H1 (cell line): ENCODE data around the gene SSC5D. TPM values are rescaled to one million over a fixed set of nuclear protein-coding genes. Genes with fewer than 3 reads are reported as not detected.

Experiments
- CTCF ChIA-PET: fragments of 300-600 bp; sonication (Branson Sonifier 250); formaldehyde crosslinking; loops from one replicate; lab custom pipeline; 2021; ENCODE audit not compliant: partially characterized antibody; lab: Charles Lee
- POLR2A ChIA-PET: fragments of 300-600 bp; sonication (Branson Sonifier 250); formaldehyde crosslinking; loops from one replicate; lab custom pipeline; 2021; ENCODE audit warnings: inconsistent platforms; ENCODE audit not compliant: partially characterized antibody; lab: Charles Lee
- DNase-seq, 2 experiments: peaks; one replicate each; pipeline versions ENCODE4 v3.0.0 to v3.0.0-alpha.2; 2010 to 2022; ENCODE audit warnings: low spot score in 2 of 2, low read depth in 1 of 2, mixed read lengths in 1 of 2
- FAIRE-seq: peaks from 2 replicates; lab custom pipeline; 2011; peaks lifted over from hg19 to GRCh38; lab: Jason Lieb, UNC
- H2AFZ ChIP-seq: 2 replicates; pipeline ENCODE4 v1.8.1; 2012; ENCODE audit warnings: low read length, inconsistent platforms
- H2AK5ac ChIP-seq: 2 replicates; pipeline ENCODE4 v1.6.1; 2013; ENCODE audit warnings: low read depth, low read length
- H2BK120ac ChIP-seq: replicated peaks from 2 replicates; pipeline ENCODE3; 2013; ENCODE audit warnings: low read depth, low read length, inconsistent platforms
- H2BK12ac ChIP-seq: 2 replicates; pipeline ENCODE4 v1.6.1; 2013; ENCODE audit warnings: low read depth, low read length
- H2BK15ac ChIP-seq: 2 replicates; pipeline ENCODE4 v1.6.1; 2013; ENCODE audit warnings: low read length
- H2BK20ac ChIP-seq: 2 replicates; pipeline ENCODE4 v1.6.1; 2013; ENCODE audit warnings: low read length
- H2BK5ac ChIP-seq: 2 replicates; pipeline ENCODE4 v1.6.1; 2013; ENCODE audit warnings: low read depth, low read length
- H3K14ac ChIP-seq: 2 replicates; pipeline ENCODE4 v1.6.1; 2013; ENCODE audit warnings: inconsistent platforms; ENCODE audit not compliant: insufficient read length
- H3K18ac ChIP-seq: 2 replicates; pipeline ENCODE4 v1.6.1; 2013; ENCODE audit warnings: low read length; ENCODE audit errors: extremely low read depth
- H3K23ac ChIP-seq: 2 replicates; pipeline ENCODE4 v1.6.1; 2013; ENCODE audit warnings: inconsistent platforms; ENCODE audit not compliant: insufficient read length
- H3K23me2 ChIP-seq: 2 replicates; pipeline ENCODE4 v1.6.1; 2013; ENCODE audit warnings: low read depth, low read length
- H3K27ac ChIP-seq: 2 replicates; pipeline ENCODE4 v1.6.1; 2011; ENCODE audit warnings: low read depth, low read length, inconsistent platforms
- H3K27me3 ChIP-seq, 4 experiments: replicated peaks in 1 of 4; 1 replicate in 1 of 4; 2 replicates in 3 of 4; pipeline versions ENCODE4 v1.6.1 to v1.8.1; 2011 to 2013; ENCODE audit warnings: low read length in 3 of 4, mild to moderate bottlenecking in 3 of 4, inconsistent platforms in 2 of 4, mixed read lengths in 2 of 4, moderate library complexity in 1 of 4; ENCODE audit not compliant: control insufficient read depth in 3 of 4, insufficient read depth in 3 of 4; ENCODE audit errors: extremely low read depth in 1 of 4
- H3K36me3 ChIP-seq, 4 experiments: 2 replicates each; pipeline versions ENCODE4 v1.6.1 to v1.8.1; 2011 to 2013; ENCODE audit warnings: mild to moderate bottlenecking in 4 of 4, low read length in 3 of 4, moderate library complexity in 2 of 4, control low read depth in 1 of 4, inconsistent platforms in 1 of 4; ENCODE audit not compliant: insufficient read depth in 4 of 4, control insufficient read depth in 2 of 4
- H3K4ac ChIP-seq: replicated peaks from 2 replicates; pipeline ENCODE3; 2013; ENCODE audit warnings: low read length, low read depth, mixed read lengths, inconsistent platforms; ENCODE audit not compliant: insufficient read length
- H3K4me1 ChIP-seq, 4 experiments: replicated peaks in 1 of 4; 1 replicate in 1 of 4; 2 replicates in 3 of 4; pipeline versions ENCODE4 v1.6.1 to v1.8.1; 2011 to 2013; ENCODE audit warnings: low read length in 3 of 4, inconsistent platforms in 2 of 4, mixed read lengths in 1 of 4; ENCODE audit not compliant: insufficient read depth in 4 of 4, control insufficient read depth in 3 of 4
- H3K4me2 ChIP-seq, 2 experiments: 2 replicates each; pipeline versions ENCODE4 v1.6.1 to v1.8.1; 2011 to 2013; ENCODE audit warnings: low read depth in 2 of 2, low read length in 2 of 2, control low read depth in 1 of 2, inconsistent platforms in 1 of 2, mild to moderate bottlenecking in 1 of 2; ENCODE audit not compliant: insufficient read depth in 1 of 2
- H3K4me3 ChIP-seq, 4 experiments: fragments of 200-600, 300-600 bp in 1 of 4; sonication (generic), shearing (Covaris generic), sonication (Bioruptor Twin) in 1 of 4; 2 replicates each; pipeline versions ENCODE4 v1.5.1 to v1.8.1; 2011 to 2016; ENCODE audit warnings: low read length in 4 of 4, low read depth in 3 of 4, control low read depth in 2 of 4, inconsistent platforms in 2 of 4, mild to moderate bottlenecking in 2 of 4, mixed read lengths in 1 of 4, moderate library complexity in 1 of 4; ENCODE audit not compliant: insufficient read depth in 2 of 4; ENCODE audit errors: extremely low read depth in 1 of 4
- H3K56ac ChIP-seq: replicated peaks from 2 replicates; pipeline ENCODE3; 2013; ENCODE audit warnings: low read depth, mild to moderate bottlenecking, mixed read lengths, low read length, inconsistent platforms; ENCODE audit not compliant: insufficient read length
- H3K79me1 ChIP-seq: 2 replicates; pipeline ENCODE4 v1.6.1; 2013; ENCODE audit warnings: low read depth, low read length, control low read depth
- H3K79me2 ChIP-seq, 2 experiments: 2 replicates each; pipeline versions ENCODE4 v1.6.1 to v1.8.1; 2012 to 2013; ENCODE audit warnings: low read length in 2 of 2, mild to moderate bottlenecking in 2 of 2, inconsistent platforms in 1 of 2; ENCODE audit not compliant: insufficient read depth in 2 of 2, control insufficient read depth in 1 of 2
- H3K9ac ChIP-seq, 4 experiments: replicated peaks in 1 of 4; 1 replicate in 1 of 4; 2 replicates in 3 of 4; pipeline versions ENCODE4 v1.6.1 to v1.8.1; 2011 to 2013; ENCODE audit warnings: low read depth in 3 of 4, low read length in 3 of 4, control low read depth in 2 of 4, mild to moderate bottlenecking in 2 of 4, moderate library complexity in 2 of 4, inconsistent platforms in 1 of 4; ENCODE audit errors: extremely low read depth in 1 of 4
- H3K9me3 ChIP-seq, 2 experiments: 2 replicates each; pipeline versions ENCODE4 v1.6.1 to v1.8.1; 2012 to 2013; ENCODE audit warnings: mild to moderate bottlenecking in 2 of 2, moderate library complexity in 2 of 2, control low read depth in 1 of 2, inconsistent platforms in 1 of 2, low read depth in 1 of 2, low read length in 1 of 2, mixed read lengths in 1 of 2; ENCODE audit not compliant: insufficient read depth in 2 of 2
- H4K20me1 ChIP-seq, 2 experiments: replicated peaks in 1 of 2; 2 replicates each; pipeline versions ENCODE3 to v1.8.1; 2011 to 2013; ENCODE audit warnings: inconsistent platforms in 2 of 2, low read length in 2 of 2, mild to moderate bottlenecking in 1 of 2; ENCODE audit not compliant: insufficient read depth in 2 of 2, control insufficient read depth in 1 of 2
- H4K5ac ChIP-seq: 2 replicates; pipeline ENCODE4 v1.6.1; 2013; ENCODE audit warnings: low read length, low read depth, mixed read lengths, inconsistent platforms; ENCODE audit not compliant: insufficient read length
- H4K8ac ChIP-seq: 2 replicates; pipeline ENCODE4 v1.8.0; 2013; ENCODE audit warnings: mild to moderate bottlenecking, moderate library complexity, low read length, inconsistent platforms; ENCODE audit not compliant: insufficient read depth; ENCODE audit errors: extremely low read depth
- H4K91ac ChIP-seq: replicated peaks from 2 replicates; pipeline ENCODE3; 2013; ENCODE audit warnings: low read length, mixed read lengths, inconsistent platforms; ENCODE audit not compliant: insufficient read length
- RBBP5 ChIP-seq: IDR thresholded peaks from 2 replicates; pipeline ENCODE4 v1.7.1; 2012; ENCODE audit warnings: low read depth, mild to moderate bottlenecking, inconsistent platforms, low read length, moderate library complexity, borderline replicate concordance
- SIRT6 ChIP-seq: IDR thresholded peaks from one replicate; pipeline ENCODE4 v1.7.1; 2012; ENCODE audit warnings: low read length, inconsistent platforms
- WGBS, 2 experiments: shearing (Covaris generic) in 1 of 2; methylation state at CpG; one replicate each; pipeline versions ENCODE4 v1.1.6 to v1.1.7; 2013 to 2015; ENCODE audit warnings: low lambda C conversion rate in 2 of 2, mixed read lengths in 2 of 2, inconsistent platforms in 1 of 2, low coverage in 1 of 2, missing lambda C conversion rate in 1 of 2; ENCODE audit not compliant: insufficient replicate concordance in 2 of 2, insufficient coverage in 1 of 2, insufficient read length in 1 of 2; ENCODE audit errors: extremely low coverage in 1 of 2, missing lambda C conversion rate in 1 of 2; 5-methylcytosine and 5-hydroxymethylcytosine counted together
- polyA plus RNA-seq, 7 experiments: library from polyadenylated mRNA; depleted of rRNA in 3 of 7; stranded (reverse) in 5 of 7; unstranded in 2 of 7; fragments of >200 nt in 5 of 7; fragments of 200-250 nt in 2 of 7; gene quantifications; 1 replicate in 5 of 7; 2 replicates in 1 of 7; 4 replicates in 1 of 7; pipeline versions ENCODE4 v1.2.1 to v1.2.3, GENCODE V29; 2011 to 2013; ENCODE audit warnings: missing spikeins in 2 of 7, mixed read lengths in 2 of 7
- total RNA-seq: library from RNA; stranded (reverse); fragmentation: NEBNext Ultra II Directional; extraction: Animal tissue kit (Norgen Biotek cat#: 25700); gene quantifications from 2 replicates; pipeline ENCODE4 v1.2.1, GENCODE V29; 2021

Gene SSC5D
- total and polyA plus RNA-seq, 2 of the 8 experiments (the other 6 are each of a cell fraction or from before 2014, with no cell fraction given) = 0.39 to 1.7 TPM

DNA sequence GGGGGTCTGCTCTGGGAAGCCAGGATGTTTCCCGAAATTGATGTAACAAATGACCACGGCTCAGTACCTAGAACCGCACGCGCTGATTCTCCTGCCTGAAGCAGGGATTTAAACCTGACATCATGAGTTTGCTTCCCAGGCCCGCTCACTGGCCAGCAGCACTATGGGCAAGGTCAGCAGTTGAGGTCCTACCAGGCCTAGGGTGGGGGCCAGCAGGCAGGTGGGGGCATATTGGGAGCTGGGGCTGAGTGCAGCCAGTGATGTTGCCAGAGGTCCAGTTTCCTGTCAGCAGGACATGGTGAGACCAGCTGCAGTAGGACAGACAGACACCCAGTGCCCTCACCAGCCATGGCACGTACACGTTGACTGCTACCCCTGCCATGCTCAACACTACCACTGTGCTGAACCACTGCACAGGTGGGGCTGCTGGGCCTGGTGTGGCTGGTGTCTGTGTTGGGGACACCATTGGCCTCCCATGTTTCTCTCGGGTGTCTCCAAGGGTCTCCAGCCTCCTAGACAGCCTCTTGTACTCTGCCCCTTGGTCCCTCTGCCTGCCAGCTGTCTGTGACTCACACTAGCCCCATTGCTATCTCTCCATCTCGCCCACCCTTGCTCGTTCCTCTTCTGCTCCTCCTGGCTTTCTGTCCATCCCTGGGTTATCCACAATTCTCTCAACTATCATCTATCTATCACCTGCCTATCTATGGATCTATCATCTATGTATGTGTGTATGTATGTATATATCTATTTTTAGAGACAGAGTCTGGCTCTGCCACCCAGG lies 22.6 kb upstream of the SSC5D start:
- peak overlapping the region; percentile 83 for H2BK20ac ChIP-seq
- H4K91ac ChIP-seq = peak overlapping the region; percentile 97
- 92% methylated on average over 11 of the region's 11 CpGs; no CpG with 5 or more reads in 1 of the 2 experiments for WGBS, 2 experiments
- DNase-seq (peak in 1 of 2 experiments; percentile 48), FAIRE-seq (no peak)
- H3K79me2 ChIP-seq = no peaks in the 10 kb centered on the region
- H2BK120ac ChIP-seq = peak overlapping the region; percentile 6
- no peak overlapping the region for H3K27ac ChIP-seq
- no peak overlapping the region for H4K5ac ChIP-seq
- peak overlapping the region; percentile 84 for H2AK5ac ChIP-seq
- H2BK5ac ChIP-seq = peak overlapping the region; percentile 20; the same call in 1 of the 2 replicates
- TF ChIP-seq RBBP5 = 0 out of 2 replicates have a peak, but pooled peaks have one; percentile 7
- no peak for TF ChIP-seq SIRT6
- no peak overlapping the region for H3K18ac ChIP-seq
- H2BK15ac ChIP-seq = peak overlapping the region; percentile 50
- H3K9ac ChIP-seq = no peak overlapping the region
- H4K20me1 ChIP-seq = no peaks in the 10 kb centered on the region
- H2BK12ac ChIP-seq = peak overlapping the region; percentile 62; the same call in 1 of the 2 replicates
- no peaks in the 10 kb centered on the region for H3K36me3 ChIP-seq
- no peak overlapping the region for H3K4me3 ChIP-seq
- no peaks in the 10 kb centered on the region; a peak in 1 of 7 replicates for H3K27me3 ChIP-seq
- peaks cover 3 to 23% (median 14%) of the 10 kb centered on the region in 4 experiments for H3K4me1 ChIP-seq
- 0 out of 2 replicates have a peak overlapping the region, but pooled peaks have one; percentile 52 for H4K8ac ChIP-seq
- no peak overlapping the region for H3K4me2 ChIP-seq
- H3K79me1 ChIP-seq = no peaks in the 10 kb centered on the region
- H3K23ac ChIP-seq = no peak overlapping the region
- no peak overlapping the region for H2AFZ ChIP-seq
- H3K14ac ChIP-seq = no peak overlapping the region
- H3K4ac ChIP-seq = peak overlapping the region; percentile 65
- no peak overlapping the region for H3K56ac ChIP-seq
- ChIA-PET CTCF (interaction anchor here (0.7 to 3.6 kb wide), 9 partner anchors 8 to 210 kb away, joined by 3 to 31 read pairs (median 10); partner anchors contain the start of genes NAT14, ZNF628 and ZNF865), POLR2A (interaction anchor here (1.1 to 2.9 kb wide), 3 partner anchors 11 to 58 kb away, joined by 3 to 8 read pairs (median 3); partner anchors contain the start of genes UBE2S and ZNF628)
- H3K9me3 ChIP-seq = no peaks in the 10 kb centered on the region
- peaks cover 1% of the 10 kb centered on the region; the same call in 1 of the 2 replicates for H3K23me2 ChIP-seq
